HG03103 (cell line): ENCODE measurements around the gene CACNG1.

Experiments
- ATAC-seq: cut with Tn5 transposase; IDR thresholded peaks from one replicate; pipeline ENCODE4 v1.9.1; 2021; ENCODE audit warnings: low read depth; ENCODE audit not compliant: unreplicated experiment

The CACNG1 gene

GRCh38 chr17:67050471-67051154 is 6.3 kb downstream of the CACNG1 start:
- ATAC-seq = no peak

- ATAC-seq = no peak
Measured at GRCh38 chr17:67051155-67051538, 6.8 kb downstream of the CACNG1 start.

DNA sequence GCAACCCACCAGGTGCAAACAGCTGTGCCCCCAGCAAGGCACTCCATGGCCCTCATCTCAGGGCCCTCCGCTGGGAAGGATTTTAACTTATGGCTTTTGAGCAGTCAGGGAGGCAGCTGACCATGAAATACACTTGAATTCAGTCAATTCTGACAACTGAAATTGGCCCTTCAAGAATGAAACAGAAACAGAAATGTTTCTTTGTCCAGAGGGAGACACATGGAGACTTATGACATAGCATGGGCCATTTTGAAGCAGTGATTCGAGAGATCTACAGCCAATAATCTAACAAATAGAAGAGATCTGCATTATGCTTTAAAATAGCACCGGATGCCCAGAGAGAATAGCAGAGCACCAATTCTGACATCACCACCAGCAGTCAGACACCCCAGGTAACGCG is 7.5 kb downstream of the CACNG1 start:
- no peak for ATAC-seq

DNA sequence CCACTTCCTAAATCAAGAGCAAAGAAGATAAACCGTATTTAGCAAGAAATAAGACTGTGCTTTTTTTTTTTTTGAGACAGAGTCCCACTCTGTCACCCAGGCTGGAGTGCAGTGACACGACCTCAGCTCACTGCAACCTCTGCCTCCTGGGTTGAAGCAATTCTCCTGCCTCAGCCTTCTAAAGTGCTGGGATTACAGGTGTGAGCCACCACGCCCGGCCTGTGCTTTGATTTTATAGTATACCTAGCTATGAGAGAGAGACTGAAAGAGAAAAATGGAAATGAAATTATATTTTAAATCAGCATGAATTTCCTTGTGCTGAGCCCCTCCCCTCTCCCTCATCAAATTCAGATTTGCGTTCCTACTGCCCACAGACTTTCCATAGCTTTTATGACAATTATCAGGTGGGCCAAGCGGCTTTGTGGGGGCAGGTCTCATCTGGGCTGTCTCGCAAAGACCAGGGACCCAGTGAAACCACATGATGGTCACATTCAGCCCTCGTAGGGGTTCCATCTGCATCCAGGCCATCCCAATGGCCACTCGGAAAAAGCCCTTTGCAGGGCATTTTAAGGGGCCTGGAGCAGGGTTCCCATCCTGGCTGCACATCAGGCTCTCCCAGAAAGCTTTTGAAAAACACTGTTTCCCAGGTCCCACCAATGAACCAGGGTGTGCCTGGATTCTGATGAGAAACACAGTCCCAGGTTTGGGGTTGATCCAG is 8.5 kb downstream of the CACNG1 start:
- no peak for ATAC-seq

- no peak for ATAC-seq
Measured at GRCh38 chr17:67053438-67054000, 9.2 kb downstream of the CACNG1 start.

GRCh38 chr17:67054011-67054591 is 9.7 kb downstream of the CACNG1 start:
- no peak for ATAC-seq

GRCh38 chr17:67054608-67055007 is 10.3 kb downstream of the CACNG1 start:
- ATAC-seq = no peak

GRCh38 chr17:67055041-67055443 is 10.7 kb downstream of the CACNG1 start:
- ATAC-seq = no peak

DNA sequence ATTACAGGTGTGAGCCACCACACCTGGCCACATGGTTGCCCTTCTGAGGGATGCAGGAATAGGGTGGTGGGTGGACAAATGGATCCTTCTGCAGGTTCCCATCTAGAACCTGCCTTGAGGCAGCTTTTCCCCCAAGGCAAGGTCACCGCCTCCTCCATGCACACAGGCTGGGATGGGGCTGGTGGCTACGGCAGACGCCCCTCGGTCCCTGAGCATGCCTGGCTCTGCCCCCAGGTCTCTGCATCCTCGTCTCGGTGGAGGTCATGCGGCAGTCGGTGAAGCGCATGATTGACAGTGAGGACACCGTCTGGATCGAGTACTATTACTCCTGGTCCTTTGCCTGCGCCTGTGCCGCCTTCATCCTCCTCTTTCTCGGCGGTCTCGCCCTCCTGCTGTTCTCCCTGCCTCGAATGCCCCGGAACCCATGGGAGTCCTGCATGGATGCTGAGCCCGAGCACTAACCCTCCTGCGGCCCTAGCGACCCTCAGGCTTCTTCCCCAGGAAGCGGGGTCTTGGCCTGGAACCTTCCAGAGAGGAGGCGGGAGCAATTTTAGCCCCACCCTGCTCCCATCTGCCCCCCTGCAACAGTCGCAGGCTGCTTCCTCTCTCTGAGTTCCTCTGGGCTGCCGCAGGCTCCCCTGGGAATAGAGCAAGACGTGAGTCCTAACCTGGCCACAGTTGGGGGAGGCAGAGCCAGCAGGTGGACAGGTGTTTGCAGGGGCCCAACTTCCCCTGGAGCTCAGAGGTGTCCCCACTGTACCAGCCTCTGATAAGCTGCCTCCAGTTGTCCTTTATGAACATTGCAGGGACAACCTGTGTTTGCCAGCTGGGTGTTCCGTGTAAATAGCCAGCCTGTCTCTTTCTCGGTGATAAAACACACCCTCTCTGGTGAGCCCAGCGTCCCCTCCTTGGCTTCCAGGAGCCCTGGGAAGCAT is 11.7 kb downstream of the CACNG1 start:
- no peak for ATAC-seq

- ATAC-seq = no peak
Measured at GRCh38 chr17:67056746-67057490, 12.6 kb downstream of the CACNG1 start.

- ATAC-seq = no peak
Measured at GRCh38 chr17:67058036-67058435, 13.7 kb downstream of the CACNG1 start.

- ATAC-seq = no peak
Measured at GRCh38 chr17:67059372-67059771, 15.0 kb downstream of the CACNG1 start.

- no peak for ATAC-seq
Measured at GRCh38 chr17:67063141-67063540, 18.8 kb downstream of the CACNG1 start.

- ATAC-seq = no peak
Measured at GRCh38 chr17:67066717-67067116, 22.4 kb downstream of the CACNG1 start.

- ATAC-seq = no peak
Measured at GRCh38 chr17:67067571-67068482, 23.5 kb downstream of the CACNG1 start.

DNA sequence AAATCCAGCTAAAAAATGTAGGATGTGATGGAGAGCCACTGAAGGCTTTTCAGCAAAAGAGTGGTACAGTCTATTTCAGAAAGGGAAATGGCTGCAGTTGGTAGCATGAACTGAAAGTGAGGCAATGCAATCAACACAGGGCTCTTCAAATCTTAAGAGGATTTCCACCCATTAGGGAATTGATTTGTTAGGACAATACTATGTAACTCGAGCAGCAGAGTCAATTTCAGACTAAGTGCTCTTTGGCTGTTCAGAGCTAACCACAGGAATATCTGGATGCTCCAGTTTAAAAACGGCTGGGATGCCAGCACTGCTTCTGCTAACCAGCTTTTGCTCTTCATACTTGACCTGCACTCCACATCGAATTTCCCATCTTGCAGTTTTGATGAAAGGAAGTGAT is 24.6 kb downstream of the CACNG1 start:
- ATAC-seq = no peak

GRCh38 chr17:67069603-67070136 is 25.3 kb downstream of the CACNG1 start:
- no peak for ATAC-seq

DNA sequence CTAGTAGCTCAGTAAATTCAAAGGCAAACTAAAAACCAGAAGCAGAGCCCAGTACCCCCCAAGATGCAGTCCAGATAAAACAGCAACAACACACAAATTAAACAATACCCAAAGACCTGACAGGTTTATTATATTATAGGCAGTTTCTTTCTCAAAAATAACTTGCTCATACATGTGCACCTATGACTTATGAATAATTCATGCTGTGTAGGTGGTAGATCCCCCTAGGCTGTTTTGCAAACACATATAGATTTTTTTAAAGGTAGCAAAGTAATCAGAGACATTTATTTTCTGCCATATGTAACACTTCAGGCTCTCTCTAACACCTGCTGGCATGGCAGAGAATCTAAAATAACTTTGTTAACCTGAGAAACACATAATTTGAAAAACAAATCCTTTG is 27.2 kb downstream of the CACNG1 start:
- ATAC-seq = no peak

- no peak for ATAC-seq
Measured at GRCh38 chr17:67072885-67073284, 28.5 kb downstream of the CACNG1 start.
